ENCODE results near the gene GSG1. TPM values are rescaled to one million over a fixed set of nuclear protein-coding genes. Genes with fewer than 3 reads are reported as not detected.
A peak's percentile ranks its signal among the peaks of the same experiment; 100 is the strongest.

The GSG1 gene
- total RNA-seq (2021; fragmentation: NEBNext Ultra II Directional; extraction: Animal tissue kit (Norgen Biotek cat#: 25700)) = 1 to 10 TPM in 2 of 6 experiments, under 1 TPM in 4; 0.48 to 1.0 (median 0.75) TPM
- long read RNA-seq, partial matches to known transcripts = 0 of 3 reads
- long read RNA-seq, other reads (novel, unspliced or antisense) = 3 of 3 reads

DNA sequence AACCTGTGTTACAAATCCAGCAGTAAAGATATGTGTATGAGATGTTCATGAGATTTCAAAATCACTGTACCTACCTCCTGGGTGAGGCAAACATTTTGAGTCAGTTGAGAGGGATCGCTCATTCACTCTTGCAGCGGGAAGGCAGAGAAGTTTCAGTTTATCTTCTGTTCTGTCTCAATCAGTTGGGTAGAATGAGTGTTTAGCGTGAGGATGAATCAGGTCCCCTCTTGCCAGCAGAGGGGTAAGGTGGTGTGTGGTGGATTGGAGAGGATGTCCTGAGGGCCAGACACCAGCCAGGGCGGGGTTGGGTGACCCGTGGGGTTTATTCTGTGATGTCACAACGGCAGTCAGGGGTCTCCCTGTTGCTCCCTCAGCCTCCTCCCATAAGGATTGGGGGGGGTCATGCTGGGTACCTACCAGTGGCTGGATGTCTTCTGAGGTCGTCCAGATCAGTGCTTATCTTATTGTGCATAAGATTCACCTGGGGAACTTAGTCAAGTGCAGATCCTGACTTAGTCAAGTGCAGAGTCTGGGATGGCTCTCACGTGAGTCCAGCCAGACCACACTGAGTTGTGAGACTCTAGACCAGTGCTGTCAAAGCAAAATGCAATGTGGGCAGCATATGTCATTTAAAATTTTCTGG lies at the start of gene GSG1:
Gene GSG1 (minus strand): TSS at position 277 of the 643 bp plus-strand sequence. CDS start 155 bp downstream, at position 122.
- H3K27me3 Mint-ChIP-seq (ENCODE audit: insufficient read depth) = no peaks in the 10 kb centered on the region; the same call in 1 of the 2 replicates
- H3K36me3 Mint-ChIP-seq (ENCODE audit: low read depth) = peaks cover 6% of the 10 kb centered on the region
- H3K27ac Mint-ChIP-seq = peak within 1 kb of the TSS; percentile 99
- peak within 1 kb of the TSS; percentile 66 for H3K4me3 Mint-ChIP-seq
- peak; percentile 49 for DNase-seq
- TF ChIP-seq, protein P1, sequence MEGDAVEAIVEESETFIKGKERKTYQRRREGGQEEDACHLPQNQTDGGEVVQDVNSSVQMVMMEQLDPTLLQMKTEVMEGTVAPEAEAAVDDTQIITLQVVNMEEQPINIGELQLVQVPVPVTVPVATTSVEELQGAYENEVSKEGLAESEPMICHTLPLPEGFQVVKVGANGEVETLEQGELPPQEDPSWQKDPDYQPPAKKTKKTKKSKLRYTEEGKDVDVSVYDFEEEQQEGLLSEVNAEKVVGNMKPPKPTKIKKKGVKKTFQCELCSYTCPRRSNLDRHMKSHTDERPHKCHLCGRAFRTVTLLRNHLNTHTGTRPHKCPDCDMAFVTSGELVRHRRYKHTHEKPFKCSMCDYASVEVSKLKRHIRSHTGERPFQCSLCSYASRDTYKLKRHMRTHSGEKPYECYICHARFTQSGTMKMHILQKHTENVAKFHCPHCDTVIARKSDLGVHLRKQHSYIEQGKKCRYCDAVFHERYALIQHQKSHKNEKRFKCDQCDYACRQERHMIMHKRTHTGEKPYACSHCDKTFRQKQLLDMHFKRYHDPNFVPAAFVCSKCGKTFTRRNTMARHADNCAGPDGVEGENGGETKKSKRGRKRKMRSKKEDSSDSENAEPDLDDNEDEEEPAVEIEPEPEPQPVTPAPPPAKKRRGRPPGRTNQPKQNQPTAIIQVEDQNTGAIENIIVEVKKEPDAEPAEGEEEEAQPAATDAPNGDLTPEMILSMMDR (IDR thresholded peaks at IDR 0.05) = no peak; the same call in 1 of the 2 replicates
- peaks cover 50% of the 10 kb centered on the region for H3K4me1 Mint-ChIP-seq (ENCODE audit: low read depth)
- no peaks in the 10 kb centered on the region for H3K9me3 Mint-ChIP-seq

DNA sequence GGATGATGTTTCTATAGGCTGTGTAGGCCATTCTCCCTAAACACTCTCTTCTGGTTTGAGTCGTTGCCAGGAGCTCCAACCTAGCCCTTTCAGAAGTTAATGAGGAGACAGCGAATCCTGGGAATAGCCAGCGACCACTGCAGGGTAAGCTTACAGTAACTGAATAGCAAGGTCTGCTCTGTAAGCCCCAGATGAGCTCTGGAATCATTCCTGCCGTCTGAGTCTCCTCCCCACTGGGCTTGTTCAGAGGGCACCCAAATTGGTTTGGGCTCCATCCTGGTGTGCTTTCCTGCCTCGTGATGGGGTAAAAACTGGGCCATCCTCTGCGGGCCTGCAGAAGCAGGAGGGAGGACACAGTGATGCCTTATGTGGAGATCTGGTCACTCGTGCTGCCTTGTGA lies 49.7 kb upstream of the GSG1 start:
- H3K9me3 Mint-ChIP-seq = no peaks in the 10 kb centered on the region
- no peaks in the 10 kb centered on the region for H3K27me3 Mint-ChIP-seq (ENCODE audit: insufficient read depth)

DNA sequence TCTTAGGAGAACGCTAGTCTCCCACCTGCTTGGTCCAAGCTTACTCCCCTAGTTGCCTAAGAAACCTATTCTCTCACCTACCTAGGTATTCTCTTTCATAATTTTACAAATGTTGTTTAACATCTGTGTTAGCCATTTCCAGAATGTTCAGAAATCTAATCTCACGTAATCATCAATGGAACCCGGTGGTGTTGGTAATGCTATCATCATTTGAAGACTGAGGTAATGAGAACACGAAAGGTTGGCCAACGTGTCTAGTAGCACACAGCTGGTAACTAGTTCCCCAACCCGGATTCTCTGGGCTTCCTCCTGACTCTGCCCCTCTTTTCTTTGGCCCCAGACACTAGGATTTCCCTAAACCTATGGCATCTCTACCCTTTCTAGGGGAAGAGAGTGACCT lies 49.3 kb upstream of the GSG1 start:
- DNase-seq = no peak
- peaks cover 14% of the 10 kb centered on the region for H3K4me1 Mint-ChIP-seq (ENCODE audit: low read depth)
- H3K27ac Mint-ChIP-seq = no peak overlapping the region

More for the DNA sequence above, 49.7 kb upstream of the GSG1 start:
- no peaks in the 10 kb centered on the region for H3K36me3 Mint-ChIP-seq (ENCODE audit: low read depth)
- H3K4me3 Mint-ChIP-seq = no peak overlapping the region
- H3K27ac Mint-ChIP-seq = no peak overlapping the region
- DNase-seq = no peak
- TF ChIP-seq, protein P1 (IDR thresholded peaks at IDR 0.05) = no peak
- peaks cover 14% of the 10 kb centered on the region for H3K4me1 Mint-ChIP-seq (ENCODE audit: low read depth)

DNA sequence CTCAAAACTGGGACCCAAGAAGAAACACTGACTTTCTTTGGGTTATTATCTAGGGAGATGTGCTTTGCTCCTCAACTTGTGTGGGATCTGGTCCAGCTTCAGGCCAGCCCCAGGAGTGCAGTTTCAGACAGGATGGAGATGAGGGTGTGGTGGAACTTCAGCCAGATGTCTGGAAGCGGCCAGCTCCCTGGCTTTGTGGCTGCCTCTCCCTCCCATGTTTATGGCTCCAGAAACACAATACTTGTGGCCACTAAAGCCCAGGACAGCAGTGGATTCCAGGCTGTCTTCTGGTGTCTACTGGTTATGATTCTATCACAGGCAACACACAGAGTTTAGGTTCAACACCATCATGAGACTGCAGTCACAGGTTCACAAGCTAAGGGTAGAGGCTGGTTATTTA lies 48.8 kb upstream of the GSG1 start:
- TF ChIP-seq, protein P1 (IDR thresholded peaks at IDR 0.05) = no peak
- Mint-ChIP-seq H3K27me3 (ENCODE audit: insufficient read depth) (no peaks in the 10 kb centered on the region), H3K4me1 (ENCODE audit: low read depth) (peaks cover 14% of the 10 kb centered on the region), H3K27ac (no peak overlapping the region), H3K4me3 (no peak overlapping the region), H3K9me3 (no peaks in the 10 kb centered on the region), H3K36me3 (ENCODE audit: low read depth) (no peaks in the 10 kb centered on the region)
- DNase-seq = no peak

More for the DNA sequence above, 49.3 kb upstream of the GSG1 start:
- Mint-ChIP-seq H3K4me3 (no peak overlapping the region), H3K9me3 (no peaks in the 10 kb centered on the region), H3K27me3 (ENCODE audit: insufficient read depth) (no peaks in the 10 kb centered on the region), H3K36me3 (ENCODE audit: low read depth) (no peaks in the 10 kb centered on the region)
- TF ChIP-seq, protein P1 (IDR thresholded peaks at IDR 0.05) = no peak

DNA sequence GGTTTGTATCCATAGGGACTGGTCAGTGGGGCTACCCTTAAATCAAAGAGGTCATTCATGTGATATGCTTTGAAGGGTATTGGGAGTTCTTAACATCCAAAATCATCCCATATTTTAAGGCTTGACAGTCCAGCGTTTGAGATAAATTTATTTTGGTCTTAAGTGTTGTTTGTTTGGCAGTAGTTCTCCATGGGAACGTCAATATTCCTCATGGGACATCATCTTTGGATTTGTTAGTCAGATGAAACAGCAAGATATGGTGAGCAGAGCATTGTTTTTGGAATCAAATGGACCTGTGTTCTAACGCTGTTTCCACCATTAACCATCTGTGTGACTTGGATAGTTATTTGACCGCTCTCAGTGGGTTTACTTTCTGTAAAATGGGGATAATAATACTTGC lies 45.9 kb upstream of the GSG1 start:
- TF ChIP-seq, protein P1 (IDR thresholded peaks at IDR 0.05) = no peak
- Mint-ChIP-seq H3K4me3 (no peak overlapping the region), H3K9me3 (no peaks in the 10 kb centered on the region), H3K27me3 (ENCODE audit: insufficient read depth) (no peaks in the 10 kb centered on the region), H3K36me3 (ENCODE audit: low read depth) (no peaks in the 10 kb centered on the region), H3K27ac (no peak overlapping the region), H3K4me1 (ENCODE audit: low read depth) (peaks cover 13% of the 10 kb centered on the region)
- no peak for DNase-seq

Measured in HFFc6 (cell line).